Measurements from ENCODE around the gene STAB2. TPM values are rescaled to one million over a fixed set of nuclear protein-coding genes. Genes with fewer than 3 reads are reported as not detected.
"Not testable (repeated sequence)": the region's sequence is repeated elsewhere in the genome, so short reads cannot be mapped to it uniquely, and the experiment has no call there.

The STAB2 gene
- total RNA-seq, 3 donors from 2014 or later = 0.85 to 1.5 (median 0.98) TPM

- TF ChIP-seq, protein P1, sequence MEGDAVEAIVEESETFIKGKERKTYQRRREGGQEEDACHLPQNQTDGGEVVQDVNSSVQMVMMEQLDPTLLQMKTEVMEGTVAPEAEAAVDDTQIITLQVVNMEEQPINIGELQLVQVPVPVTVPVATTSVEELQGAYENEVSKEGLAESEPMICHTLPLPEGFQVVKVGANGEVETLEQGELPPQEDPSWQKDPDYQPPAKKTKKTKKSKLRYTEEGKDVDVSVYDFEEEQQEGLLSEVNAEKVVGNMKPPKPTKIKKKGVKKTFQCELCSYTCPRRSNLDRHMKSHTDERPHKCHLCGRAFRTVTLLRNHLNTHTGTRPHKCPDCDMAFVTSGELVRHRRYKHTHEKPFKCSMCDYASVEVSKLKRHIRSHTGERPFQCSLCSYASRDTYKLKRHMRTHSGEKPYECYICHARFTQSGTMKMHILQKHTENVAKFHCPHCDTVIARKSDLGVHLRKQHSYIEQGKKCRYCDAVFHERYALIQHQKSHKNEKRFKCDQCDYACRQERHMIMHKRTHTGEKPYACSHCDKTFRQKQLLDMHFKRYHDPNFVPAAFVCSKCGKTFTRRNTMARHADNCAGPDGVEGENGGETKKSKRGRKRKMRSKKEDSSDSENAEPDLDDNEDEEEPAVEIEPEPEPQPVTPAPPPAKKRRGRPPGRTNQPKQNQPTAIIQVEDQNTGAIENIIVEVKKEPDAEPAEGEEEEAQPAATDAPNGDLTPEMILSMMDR (IDR thresholded peaks at IDR 0.05) = no peak
- DNase-seq (no peak), ATAC-seq (no peak)
- intact Hi-C loops (cut with DNase I, micrococcal nuclease) = no loop called here
- no peak overlapping the region for H3K4me3 ChIP-seq
- no peaks in the 10 kb centered on the region for H3K9me3 ChIP-seq
- peaks cover 2% of the 10 kb centered on the region for H3K4me1 ChIP-seq (ENCODE audit: low read depth)
- no peaks in the 10 kb centered on the region for H3K36me3 ChIP-seq (ENCODE audit: low read depth)
These were observed 218.7 kb downstream of the STAB2 start for GRCh38 chr12:103805655-103806360.

DNA sequence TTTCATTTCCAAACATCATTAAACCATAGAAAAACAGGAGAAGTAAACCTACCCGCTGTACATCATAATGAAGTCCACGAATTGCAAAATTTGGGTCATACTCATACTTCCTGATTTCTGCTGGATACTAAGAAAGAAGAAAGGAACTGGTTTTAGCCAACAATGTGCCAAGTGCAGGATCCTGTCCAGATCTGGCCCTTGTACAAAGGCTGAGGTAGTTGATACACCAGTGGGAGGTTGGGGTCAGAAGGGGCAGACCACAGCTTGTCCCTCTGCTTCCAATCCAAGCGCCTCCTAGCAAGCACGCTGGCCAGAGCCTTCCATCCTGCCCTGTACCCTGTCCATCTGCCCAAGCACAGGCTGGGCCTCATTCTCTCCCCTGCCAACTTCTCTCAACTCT, 219.7 kb downstream of the STAB2 start:
- H3K9me3 ChIP-seq = no peaks in the 10 kb centered on the region
- ATAC-seq = no peak
- no peak for DNase-seq
- H3K4me3 ChIP-seq = no peak overlapping the region
- no peaks in the 10 kb centered on the region for H3K36me3 ChIP-seq (ENCODE audit: low read depth)
- H3K4me1 ChIP-seq (ENCODE audit: low read depth) = no peaks in the 10 kb centered on the region
- intact Hi-C loops (cut with DNase I, micrococcal nuclease) = no loop called here
- TF ChIP-seq, protein P1 (IDR thresholded peaks at IDR 0.05) = no peak

DNA sequence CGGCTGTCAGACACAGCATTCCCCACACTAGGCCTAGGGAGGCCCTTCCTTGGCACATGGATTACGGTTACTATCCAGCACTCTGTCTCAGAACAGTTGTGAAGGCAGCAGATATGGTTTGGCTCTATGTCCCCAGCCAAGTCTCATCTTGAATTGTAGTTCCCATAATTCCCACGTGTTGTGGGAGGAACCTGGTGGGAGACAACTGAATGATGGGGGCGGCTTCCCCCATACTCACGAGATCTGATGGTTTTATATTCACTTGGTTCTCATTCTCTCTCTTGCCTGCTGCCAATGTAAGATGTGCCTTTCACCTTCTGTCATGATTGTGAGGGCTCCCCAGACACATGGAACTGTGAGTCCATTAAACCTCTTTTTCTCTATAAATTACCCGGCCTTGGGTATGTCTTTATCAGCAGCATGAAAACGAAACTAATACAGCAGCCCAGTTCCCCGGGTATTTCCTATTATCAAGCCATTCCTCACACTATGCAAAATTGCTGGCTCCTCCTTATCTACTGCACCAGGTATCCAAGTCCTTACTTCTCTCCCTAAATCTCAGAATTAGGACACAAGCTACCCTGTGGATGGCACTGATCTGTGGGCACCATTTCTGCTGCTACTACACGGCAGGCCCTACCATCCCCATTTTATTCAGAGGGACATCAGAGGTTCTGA, 220.6 kb downstream of the STAB2 start:
- DNase-seq (no peak), ATAC-seq (no peak)
- intact Hi-C loops (cut with DNase I, micrococcal nuclease) = no loop called here
- no peak overlapping the region for H3K4me3 ChIP-seq
- no peaks in the 10 kb centered on the region for H3K36me3 ChIP-seq (ENCODE audit: low read depth)
- TF ChIP-seq, protein P1 (IDR thresholded peaks at IDR 0.05) = no peak
- H3K4me1 ChIP-seq (ENCODE audit: low read depth) = no peaks in the 10 kb centered on the region
- H3K9me3 ChIP-seq = no peaks in the 10 kb centered on the region

DNA sequence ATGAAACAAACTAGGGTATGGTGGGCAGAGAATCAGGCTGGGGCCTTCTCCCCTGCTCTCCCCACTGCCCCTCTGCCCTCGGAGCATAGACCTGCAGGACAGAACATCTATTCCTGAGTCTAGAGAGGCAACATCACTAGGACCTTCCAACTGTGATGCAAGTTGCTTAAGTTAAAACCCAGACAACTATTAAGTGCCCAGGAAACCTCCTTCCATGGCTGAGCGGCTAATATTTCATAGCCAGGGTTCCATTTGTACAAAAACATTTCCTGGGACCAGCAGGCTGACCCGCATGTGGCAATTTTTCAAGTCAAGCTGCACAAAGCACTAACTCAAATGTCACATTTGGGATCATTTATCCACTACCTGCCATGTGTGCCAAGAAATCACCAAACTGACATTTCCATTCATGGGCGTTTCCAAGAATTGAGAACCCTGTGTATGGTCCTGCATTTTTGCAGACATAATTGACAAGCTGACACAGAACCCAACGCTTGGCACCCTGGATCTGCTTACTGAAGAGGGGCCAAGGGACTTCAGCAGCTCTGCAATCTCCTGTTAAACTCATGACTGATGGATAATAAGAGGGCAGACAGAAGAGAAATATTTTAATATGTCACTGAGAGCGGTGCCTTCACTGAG, 221.3 kb downstream of the STAB2 start:
- no peaks in the 10 kb centered on the region for H3K36me3 ChIP-seq (ENCODE audit: low read depth)
- H3K4me1 ChIP-seq (ENCODE audit: low read depth) = no peaks in the 10 kb centered on the region

DNA sequence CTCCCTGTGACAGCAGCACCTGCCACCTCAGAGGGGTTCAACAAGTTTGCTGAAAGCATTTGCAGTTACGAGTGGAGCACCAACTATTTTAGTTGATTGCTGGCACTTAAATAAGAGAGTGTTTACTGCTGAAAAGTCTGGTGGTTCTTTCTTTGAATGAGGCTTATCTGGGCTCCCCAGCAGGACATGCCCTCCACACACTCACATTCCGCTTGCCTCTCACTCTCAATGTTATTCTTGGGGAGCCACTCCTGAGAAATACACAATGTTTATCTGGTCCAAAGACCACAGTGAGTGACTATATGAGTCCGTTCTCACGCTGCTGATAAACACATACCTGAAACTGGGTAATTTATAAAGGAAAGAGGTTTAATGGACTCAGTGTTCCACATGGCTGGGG, 222.1 kb downstream of the STAB2 start:
- DNase-seq (no peak), ATAC-seq (no peak)
- Histone ChIP-seq H3K4me3 (no peak overlapping the region), H3K4me1 (ENCODE audit: low read depth) (no peaks in the 10 kb centered on the region), H3K36me3 (ENCODE audit: low read depth) (no peaks in the 10 kb centered on the region), H3K9me3 (no peaks in the 10 kb centered on the region)
- TF ChIP-seq, protein P1 (IDR thresholded peaks at IDR 0.05) = no peak
- intact Hi-C loops (cut with DNase I, micrococcal nuclease) = no loop called here

More for the DNA sequence above, 221.3 kb downstream of the STAB2 start:
- Histone ChIP-seq H3K9me3 (no peaks in the 10 kb centered on the region), H3K4me3 (no peak overlapping the region)
- intact Hi-C loops (cut with DNase I, micrococcal nuclease) = no loop called here
- TF ChIP-seq, protein P1 (IDR thresholded peaks at IDR 0.05) = no peak
- DNase-seq (no peak), ATAC-seq (no peak)

DNA sequence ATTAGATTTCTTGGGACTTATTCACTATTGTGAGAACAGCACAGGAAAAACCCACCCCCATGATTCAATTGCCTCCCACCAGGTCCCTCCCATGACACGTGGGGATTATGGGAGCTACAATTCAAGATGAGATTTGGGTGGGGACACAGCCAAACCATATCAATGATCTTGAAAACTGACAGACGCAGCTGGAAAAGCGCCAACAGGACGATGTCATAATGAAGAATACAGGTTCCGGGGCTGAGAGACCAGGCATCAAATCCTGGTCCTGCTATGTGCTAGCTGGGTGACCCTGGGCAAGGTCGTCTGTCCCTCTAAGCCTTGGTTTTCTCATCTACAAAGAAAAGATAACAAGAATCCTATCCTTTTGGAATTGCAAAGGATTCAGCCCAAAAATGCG, 222.6 kb downstream of the STAB2 start:
- H3K4me1 ChIP-seq (ENCODE audit: low read depth); H3K4me3 ChIP-seq; H3K9me3 ChIP-seq; ATAC-seq; H3K36me3 ChIP-seq (ENCODE audit: low read depth); DNase-seq; intact Hi-C loops (cut with DNase I, micrococcal nuclease): not testable (repeated sequence)

All from mucosa of descending colon (tissue), 3 donors.